HEK293 (cell line): ENCODE results near the gene TBC1D22A.

Source experiments
- PRDM1 ChIP-seq: fragments of 450-650 bp; formaldehyde crosslinking; IDR thresholded peaks from 2 replicates; pipeline ENCODE4; 2016; ENCODE audit warnings: missing biosample characterization, missing genetic modification characterization
- SP7 ChIP-seq: fragments of 450-650 bp; formaldehyde crosslinking; IDR thresholded peaks from 2 replicates; pipeline ENCODE4 v1.5.1; 2016; ENCODE audit warnings: missing biosample characterization, missing genetic modification characterization
- TCF7L2 ChIP-seq: IDR thresholded peaks from 2 replicates; pipeline ENCODE4 v1.6.1; 2011; ENCODE audit warnings: low read depth, mild to moderate bottlenecking, inconsistent platforms, low read length, moderate library complexity, borderline replicate concordance
- WT1 ChIP-seq: fragments of 450-650 bp; formaldehyde crosslinking; IDR thresholded peaks from 2 replicates; pipeline ENCODE4 v1.5.1; 2016; ENCODE audit warnings: missing biosample characterization, missing genetic modification characterization
- ZFP37 ChIP-seq: fragments of 450-650 bp; formaldehyde crosslinking; IDR thresholded peaks from 2 replicates; pipeline ENCODE4 v1.5.1; 2016; ENCODE audit warnings: missing biosample characterization, missing genetic modification characterization
- ZNF169 ChIP-seq: fragments of 450-650 bp; formaldehyde crosslinking; IDR thresholded peaks from 2 replicates; pipeline ENCODE4 v1.5.1; 2016; ENCODE audit warnings: missing biosample characterization, missing genetic modification characterization
- ZNF202 ChIP-seq: fragments of 450-650 bp; formaldehyde crosslinking; IDR thresholded peaks from 2 replicates; pipeline ENCODE4 v1.5.1; 2016; ENCODE audit warnings: missing biosample characterization, missing genetic modification characterization, borderline replicate concordance
- ZNF24 ChIP-seq: fragments of 450-650 bp; formaldehyde crosslinking; IDR thresholded peaks from 2 replicates; pipeline ENCODE4 v1.5.1; 2016; ENCODE audit warnings: missing biosample characterization, missing genetic modification characterization
- ZNF37A ChIP-seq: fragments of 450-650 bp; IDR thresholded peaks from 2 replicates; pipeline ENCODE4 v1.5.1; 2018; ENCODE audit warnings: missing biosample characterization, missing genetic modification characterization
- ZNF404 ChIP-seq: fragments of 450-650 bp; formaldehyde crosslinking; IDR thresholded peaks from 2 replicates; pipeline ENCODE4 v1.5.1; 2017; ENCODE audit warnings: missing biosample characterization, missing genetic modification characterization
- ZNF654 ChIP-seq: fragments of 450-650 bp; formaldehyde crosslinking; IDR thresholded peaks from 2 replicates; pipeline ENCODE4 v1.5.1; 2016; ENCODE audit warnings: low read depth, missing biosample characterization, missing genetic modification characterization
- ZNF768 ChIP-seq: fragments of 450-650 bp; formaldehyde crosslinking; IDR thresholded peaks from 2 replicates; pipeline ENCODE4 v1.5.1; 2018; ENCODE audit warnings: missing biosample characterization, mild to moderate bottlenecking, missing genetic modification characterization
- ZNF791 ChIP-seq: fragments of 450-650 bp; formaldehyde crosslinking; IDR thresholded peaks from 2 replicates; pipeline ENCODE4 v1.5.1; 2016; ENCODE audit warnings: missing biosample characterization, missing genetic modification characterization
- ZNF792 ChIP-seq: fragments of 450-650 bp; formaldehyde crosslinking; IDR thresholded peaks from 2 replicates; pipeline ENCODE4 v1.5.1; 2016; ENCODE audit warnings: missing biosample characterization, missing genetic modification characterization
- ZSCAN16 ChIP-seq: fragments of 450-650 bp; formaldehyde crosslinking; IDR thresholded peaks from 2 replicates; pipeline ENCODE4 v1.5.1; 2016; ENCODE audit warnings: missing biosample characterization, missing genetic modification characterization
- TF ChIP-seq, protein P1 (sequence below): fragments of 450-650 bp; formaldehyde crosslinking; IDR thresholded peaks from 2 replicates; pipeline ENCODE4 v1.5.1; 2016; ENCODE audit warnings: missing biosample characterization, missing genetic modification characterization
- TF ChIP-seq, protein P2 (sequence below): fragments of 450-650 bp; formaldehyde crosslinking; IDR thresholded peaks from 2 replicates; pipeline ENCODE4 v1.5.1; 2016; ENCODE audit warnings: missing biosample characterization, missing genetic modification characterization
- TF ChIP-seq, protein P3 (sequence below): fragments of 450-650 bp; formaldehyde crosslinking; IDR thresholded peaks from 2 replicates; pipeline ENCODE4 v1.5.1; 2016; ENCODE audit warnings: missing biosample characterization, missing genetic modification characterization, low read depth
- TF ChIP-seq, protein P4 (sequence below): fragments of 450-650 bp; formaldehyde crosslinking; IDR thresholded peaks from 2 replicates; pipeline ENCODE4 v1.5.1; 2016; ENCODE audit warnings: missing biosample characterization, missing genetic modification characterization
- TF ChIP-seq, protein P5 (sequence below): fragments of 450-650 bp; IDR thresholded peaks from 2 replicates; pipeline ENCODE4 v1.5.1; 2018; ENCODE audit warnings: missing biosample characterization, mild to moderate bottlenecking, missing genetic modification characterization
- TF ChIP-seq, protein P6 (sequence below): fragments of 450-650 bp; formaldehyde crosslinking; IDR thresholded peaks from 2 replicates; pipeline ENCODE4 v1.5.1; 2017; ENCODE audit warnings: missing biosample characterization, missing genetic modification characterization
- TF ChIP-seq, protein P7 (sequence below): fragments of 450-650 bp; formaldehyde crosslinking; IDR thresholded peaks from 2 replicates; pipeline ENCODE4 v1.5.1; 2016; ENCODE audit warnings: missing biosample characterization, missing genetic modification characterization

TBC1D22A gene

DNA sequence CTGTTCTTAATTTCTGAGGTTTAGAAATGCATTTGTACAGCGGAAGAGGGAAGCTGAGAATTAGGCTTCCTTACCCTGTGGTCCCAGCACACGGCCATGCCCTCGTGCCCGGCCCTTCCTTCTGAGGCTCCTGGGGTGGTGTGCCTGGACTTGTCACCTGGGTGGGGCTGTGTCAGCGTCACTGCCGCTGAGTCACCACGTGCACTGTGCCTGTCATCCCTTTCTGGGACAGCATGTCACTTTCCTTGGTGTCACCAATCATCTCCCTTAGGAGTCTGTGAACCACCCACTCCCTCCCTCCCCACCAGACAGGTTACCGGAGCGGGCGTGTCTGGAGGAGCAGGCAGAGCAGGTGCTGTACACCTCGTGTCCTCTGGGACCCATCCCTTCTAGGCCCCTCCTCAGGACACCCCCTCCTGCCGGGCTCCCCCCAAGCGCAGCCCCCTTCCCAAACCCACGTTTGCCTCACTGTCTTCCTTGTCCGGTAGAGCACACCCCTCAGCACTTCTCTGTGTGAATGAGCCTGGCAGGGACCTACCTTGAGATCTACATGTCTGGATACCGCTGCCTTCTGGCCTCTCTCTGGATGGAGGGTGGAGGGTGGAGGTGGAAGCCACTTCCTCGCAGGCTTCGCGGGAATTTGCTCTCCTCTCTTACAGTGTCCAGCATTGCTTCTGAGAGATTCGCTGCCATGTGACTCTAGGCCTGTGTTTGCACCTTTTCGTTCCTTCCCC, 367.6 kb downstream of the TBC1D22A start (continued):
- TF ChIP-seq, protein P1, sequence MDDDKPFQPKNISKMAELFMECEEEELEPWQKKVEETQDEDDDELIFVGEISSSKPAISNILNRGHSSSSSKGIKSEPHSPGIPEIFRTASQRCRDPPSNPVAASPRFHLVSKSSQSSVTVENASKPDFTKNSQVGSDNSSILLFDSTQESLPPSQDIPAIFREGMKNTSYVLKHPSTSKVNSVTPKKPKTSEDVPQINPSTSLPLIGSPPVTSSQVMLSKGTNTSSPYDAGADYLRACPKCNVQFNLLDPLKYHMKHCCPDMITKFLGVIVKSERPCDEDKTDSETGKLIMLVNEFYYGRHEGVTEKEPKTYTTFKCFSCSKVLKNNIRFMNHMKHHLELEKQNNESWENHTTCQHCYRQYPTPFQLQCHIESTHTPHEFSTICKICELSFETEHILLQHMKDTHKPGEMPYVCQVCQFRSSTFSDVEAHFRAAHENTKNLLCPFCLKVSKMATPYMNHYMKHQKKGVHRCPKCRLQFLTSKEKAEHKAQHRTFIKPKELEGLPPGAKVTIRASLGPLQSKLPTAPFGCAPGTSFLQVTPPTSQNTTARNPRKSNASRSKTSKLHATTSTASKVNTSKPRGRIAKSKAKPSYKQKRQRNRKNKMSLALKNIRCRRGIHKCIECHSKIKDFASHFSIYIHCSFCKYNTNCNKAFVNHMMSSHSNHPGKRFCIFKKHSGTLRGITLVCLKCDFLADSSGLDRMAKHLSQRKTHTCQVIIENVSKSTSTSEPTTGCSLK (tag by site-specific recombination), result no peak
- TF ChIP-seq ZNF202 (no peak), SP7 (tag by site-specific recombination) (peak; percentile 47), ZNF654 (no peak), ZNF792 (no peak), ZNF791 (tag by site-specific recombination) (no peak), TCF7L2 (no peak), ZNF404 (tag by site-specific recombination) (no peak), ZNF24 (no peak), ZFP37 (tag by site-specific recombination) (no peak), WT1 (tag by site-specific recombination) (no peak), ZNF169 (no peak), PRDM1 (tag by site-specific recombination) (0 out of 2 replicates have a peak, but pooled peaks have one; percentile 19), ZSCAN16 (no peak), ZNF768 (tag by site-specific recombination) (no peak), ZNF37A (no peak)
- TF ChIP-seq, protein P2, sequence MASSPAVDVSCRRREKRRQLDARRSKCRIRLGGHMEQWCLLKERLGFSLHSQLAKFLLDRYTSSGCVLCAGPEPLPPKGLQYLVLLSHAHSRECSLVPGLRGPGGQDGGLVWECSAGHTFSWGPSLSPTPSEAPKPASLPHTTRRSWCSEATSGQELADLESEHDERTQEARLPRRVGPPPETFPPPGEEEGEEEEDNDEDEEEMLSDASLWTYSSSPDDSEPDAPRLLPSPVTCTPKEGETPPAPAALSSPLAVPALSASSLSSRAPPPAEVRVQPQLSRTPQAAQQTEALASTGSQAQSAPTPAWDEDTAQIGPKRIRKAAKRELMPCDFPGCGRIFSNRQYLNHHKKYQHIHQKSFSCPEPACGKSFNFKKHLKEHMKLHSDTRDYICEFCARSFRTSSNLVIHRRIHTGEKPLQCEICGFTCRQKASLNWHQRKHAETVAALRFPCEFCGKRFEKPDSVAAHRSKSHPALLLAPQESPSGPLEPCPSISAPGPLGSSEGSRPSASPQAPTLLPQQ (tag by site-specific recombination), result no peak
- TF ChIP-seq, protein P3, sequence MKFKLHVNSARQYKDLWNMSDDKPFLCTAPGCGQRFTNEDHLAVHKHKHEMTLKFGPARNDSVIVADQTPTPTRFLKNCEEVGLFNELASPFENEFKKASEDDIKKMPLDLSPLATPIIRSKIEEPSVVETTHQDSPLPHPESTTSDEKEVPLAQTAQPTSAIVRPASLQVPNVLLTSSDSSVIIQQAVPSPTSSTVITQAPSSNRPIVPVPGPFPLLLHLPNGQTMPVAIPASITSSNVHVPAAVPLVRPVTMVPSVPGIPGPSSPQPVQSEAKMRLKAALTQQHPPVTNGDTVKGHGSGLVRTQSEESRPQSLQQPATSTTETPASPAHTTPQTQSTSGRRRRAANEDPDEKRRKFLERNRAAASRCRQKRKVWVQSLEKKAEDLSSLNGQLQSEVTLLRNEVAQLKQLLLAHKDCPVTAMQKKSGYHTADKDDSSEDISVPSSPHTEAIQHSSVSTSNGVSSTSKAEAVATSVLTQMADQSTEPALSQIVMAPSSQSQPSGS (tag by site-specific recombination), result 0 out of 2 replicates have a peak, but pooled peaks have one; percentile 5
- TF ChIP-seq, protein P4, sequence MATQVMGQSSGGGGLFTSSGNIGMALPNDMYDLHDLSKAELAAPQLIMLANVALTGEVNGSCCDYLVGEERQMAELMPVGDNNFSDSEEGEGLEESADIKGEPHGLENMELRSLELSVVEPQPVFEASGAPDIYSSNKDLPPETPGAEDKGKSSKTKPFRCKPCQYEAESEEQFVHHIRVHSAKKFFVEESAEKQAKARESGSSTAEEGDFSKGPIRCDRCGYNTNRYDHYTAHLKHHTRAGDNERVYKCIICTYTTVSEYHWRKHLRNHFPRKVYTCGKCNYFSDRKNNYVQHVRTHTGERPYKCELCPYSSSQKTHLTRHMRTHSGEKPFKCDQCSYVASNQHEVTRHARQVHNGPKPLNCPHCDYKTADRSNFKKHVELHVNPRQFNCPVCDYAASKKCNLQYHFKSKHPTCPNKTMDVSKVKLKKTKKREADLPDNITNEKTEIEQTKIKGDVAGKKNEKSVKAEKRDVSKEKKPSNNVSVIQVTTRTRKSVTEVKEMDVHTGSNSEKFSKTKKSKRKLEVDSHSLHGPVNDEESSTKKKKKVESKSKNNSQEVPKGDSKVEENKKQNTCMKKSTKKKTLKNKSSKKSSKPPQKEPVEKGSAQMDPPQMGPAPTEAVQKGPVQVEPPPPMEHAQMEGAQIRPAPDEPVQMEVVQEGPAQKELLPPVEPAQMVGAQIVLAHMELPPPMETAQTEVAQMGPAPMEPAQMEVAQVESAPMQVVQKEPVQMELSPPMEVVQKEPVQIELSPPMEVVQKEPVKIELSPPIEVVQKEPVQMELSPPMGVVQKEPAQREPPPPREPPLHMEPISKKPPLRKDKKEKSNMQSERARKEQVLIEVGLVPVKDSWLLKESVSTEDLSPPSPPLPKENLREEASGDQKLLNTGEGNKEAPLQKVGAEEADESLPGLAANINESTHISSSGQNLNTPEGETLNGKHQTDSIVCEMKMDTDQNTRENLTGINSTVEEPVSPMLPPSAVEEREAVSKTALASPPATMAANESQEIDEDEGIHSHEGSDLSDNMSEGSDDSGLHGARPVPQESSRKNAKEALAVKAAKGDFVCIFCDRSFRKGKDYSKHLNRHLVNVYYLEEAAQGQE (tag by site-specific recombination), result no peak
- TF ChIP-seq, protein P5, sequence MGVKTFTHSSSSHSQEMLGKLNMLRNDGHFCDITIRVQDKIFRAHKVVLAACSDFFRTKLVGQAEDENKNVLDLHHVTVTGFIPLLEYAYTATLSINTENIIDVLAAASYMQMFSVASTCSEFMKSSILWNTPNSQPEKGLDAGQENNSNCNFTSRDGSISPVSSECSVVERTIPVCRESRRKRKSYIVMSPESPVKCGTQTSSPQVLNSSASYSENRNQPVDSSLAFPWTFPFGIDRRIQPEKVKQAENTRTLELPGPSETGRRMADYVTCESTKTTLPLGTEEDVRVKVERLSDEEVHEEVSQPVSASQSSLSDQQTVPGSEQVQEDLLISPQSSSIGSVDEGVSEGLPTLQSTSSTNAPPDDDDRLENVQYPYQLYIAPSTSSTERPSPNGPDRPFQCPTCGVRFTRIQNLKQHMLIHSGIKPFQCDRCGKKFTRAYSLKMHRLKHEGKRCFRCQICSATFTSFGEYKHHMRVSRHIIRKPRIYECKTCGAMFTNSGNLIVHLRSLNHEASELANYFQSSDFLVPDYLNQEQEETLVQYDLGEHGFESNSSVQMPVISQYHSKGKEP, result no peak
- TF ChIP-seq, protein P6, sequence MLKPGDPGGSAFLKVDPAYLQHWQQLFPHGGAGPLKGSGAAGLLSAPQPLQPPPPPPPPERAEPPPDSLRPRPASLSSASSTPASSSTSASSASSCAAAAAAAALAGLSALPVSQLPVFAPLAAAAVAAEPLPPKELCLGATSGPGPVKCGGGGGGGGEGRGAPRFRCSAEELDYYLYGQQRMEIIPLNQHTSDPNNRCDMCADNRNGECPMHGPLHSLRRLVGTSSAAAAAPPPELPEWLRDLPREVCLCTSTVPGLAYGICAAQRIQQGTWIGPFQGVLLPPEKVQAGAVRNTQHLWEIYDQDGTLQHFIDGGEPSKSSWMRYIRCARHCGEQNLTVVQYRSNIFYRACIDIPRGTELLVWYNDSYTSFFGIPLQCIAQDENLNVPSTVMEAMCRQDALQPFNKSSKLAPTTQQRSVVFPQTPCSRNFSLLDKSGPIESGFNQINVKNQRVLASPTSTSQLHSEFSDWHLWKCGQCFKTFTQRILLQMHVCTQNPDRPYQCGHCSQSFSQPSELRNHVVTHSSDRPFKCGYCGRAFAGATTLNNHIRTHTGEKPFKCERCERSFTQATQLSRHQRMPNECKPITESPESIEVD, result no peak
- TF ChIP-seq, protein P7, sequence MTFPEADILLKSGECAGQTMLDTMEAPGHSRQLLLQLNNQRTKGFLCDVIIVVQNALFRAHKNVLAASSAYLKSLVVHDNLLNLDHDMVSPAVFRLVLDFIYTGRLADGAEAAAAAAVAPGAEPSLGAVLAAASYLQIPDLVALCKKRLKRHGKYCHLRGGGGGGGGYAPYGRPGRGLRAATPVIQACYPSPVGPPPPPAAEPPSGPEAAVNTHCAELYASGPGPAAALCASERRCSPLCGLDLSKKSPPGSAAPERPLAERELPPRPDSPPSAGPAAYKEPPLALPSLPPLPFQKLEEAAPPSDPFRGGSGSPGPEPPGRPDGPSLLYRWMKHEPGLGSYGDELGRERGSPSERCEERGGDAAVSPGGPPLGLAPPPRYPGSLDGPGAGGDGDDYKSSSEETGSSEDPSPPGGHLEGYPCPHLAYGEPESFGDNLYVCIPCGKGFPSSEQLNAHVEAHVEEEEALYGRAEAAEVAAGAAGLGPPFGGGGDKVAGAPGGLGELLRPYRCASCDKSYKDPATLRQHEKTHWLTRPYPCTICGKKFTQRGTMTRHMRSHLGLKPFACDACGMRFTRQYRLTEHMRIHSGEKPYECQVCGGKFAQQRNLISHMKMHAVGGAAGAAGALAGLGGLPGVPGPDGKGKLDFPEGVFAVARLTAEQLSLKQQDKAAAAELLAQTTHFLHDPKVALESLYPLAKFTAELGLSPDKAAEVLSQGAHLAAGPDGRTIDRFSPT (tag by site-specific recombination), result 0 out of 2 replicates have a peak, but pooled peaks have one; percentile 14
